Cardiac muscle cell (in vitro differentiated cells and primary cell): Measurements from ENCODE around the gene FHOD3. TPM values are rescaled to one million over a fixed set of nuclear protein-coding genes. Genes with fewer than 3 reads are reported as not detected.
A peak's percentile ranks its signal among the peaks of the same experiment; 100 is the strongest.

ENCODE experiments used
- DNase-seq, 2 donors: peaks; one replicate each; pipeline versions ENCODE4 v3.0.0 to v3.0.0-alpha.2; 2010 to 2017; ENCODE audit warnings: low read depth in 1 of 2, low spot score in 1 of 2
- H3K27ac ChIP-seq: fragments of 200-600 bp; sonication (generic); 2 replicates; pipeline ENCODE4 v1.5.1; 2016
- H3K27me3 ChIP-seq: fragments of 200-600 bp; sonication (generic); 2 replicates; pipeline ENCODE4 v1.6.0; 2016; ENCODE audit warnings: control low read depth
- H3K36me3 ChIP-seq: fragments of 200-600 bp; sonication (generic); 2 replicates; pipeline ENCODE4 v1.5.1; 2016; ENCODE audit warnings: control low read depth
- H3K4me1 ChIP-seq: fragments of 200-600 bp; sonication (generic); 2 replicates; pipeline ENCODE4 v1.8.1; 2017; ENCODE audit warnings: low read depth, mild to moderate bottlenecking, mixed run types
- H3K4me3 ChIP-seq: fragments of 200-600 bp; sonication (generic); 2 replicates; pipeline ENCODE4 v1.5.1; 2016; ENCODE audit warnings: mild to moderate bottlenecking
- H3K9me3 ChIP-seq: fragments of 200-600 bp; sonication (generic); 2 replicates; pipeline ENCODE4 v1.5.1; 2017; ENCODE audit warnings: low read depth, mild to moderate bottlenecking, control low read depth
- polyA plus RNA-seq: library from polyadenylated mRNA; unstranded; fragments of >200 nt; fragmentation: Nextera tagmentation; extraction: Ambion mirVana; gene quantifications from 2 replicates; pipeline ENCODE4 v1.2.1, GENCODE V29; 2016
- total RNA-seq: library from RNA; depleted of rRNA; stranded (reverse); fragments of >200 nt; gene quantifications from 2 replicates; pipeline ENCODE4 v1.2.3, GENCODE V29; 2016
- TF ChIP-seq, protein P1 (sequence below): IDR thresholded peaks from 2 replicates; pipeline ENCODE4 v1.5.1; 2012; ENCODE audit warnings: low read depth, mild to moderate bottlenecking, low read length

Gene FHOD3
- total and polyA plus RNA-seq, 2 experiments from 2014 or later, result 127 to 347 TPM

DNA sequence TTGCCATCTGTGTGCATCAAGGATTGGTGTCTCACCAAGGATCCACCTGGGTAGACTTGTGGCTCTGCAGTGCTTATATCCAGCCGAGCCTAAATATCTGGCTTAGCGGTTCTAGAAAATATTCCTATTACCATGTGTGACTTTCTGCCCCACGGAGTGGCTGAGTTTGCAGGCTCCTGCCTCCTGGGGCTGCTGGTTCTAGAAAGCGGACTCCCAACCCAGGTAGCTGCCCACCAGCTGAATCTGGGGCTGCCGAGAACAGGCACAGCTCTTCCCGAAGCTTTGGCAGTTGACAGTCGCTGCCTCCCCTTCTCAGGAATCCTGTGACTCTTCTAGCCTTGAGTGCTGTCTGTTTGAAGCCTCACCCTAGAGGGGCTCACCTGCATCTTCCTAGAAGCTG, 426.7 kb downstream of the FHOD3 start:
- DNase-seq, result no peak
- peak overlapping the region; percentile 28 for H3K27ac ChIP-seq
- H3K36me3 ChIP-seq, result peaks cover 6% of the 10 kb centered on the region
- H3K27me3 ChIP-seq, result no peaks in the 10 kb centered on the region
- H3K4me3 ChIP-seq, result no peak overlapping the region
- H3K9me3 ChIP-seq, result no peaks in the 10 kb centered on the region
- H3K4me1 ChIP-seq, result no peaks in the 10 kb centered on the region
- TF ChIP-seq, protein P1, sequence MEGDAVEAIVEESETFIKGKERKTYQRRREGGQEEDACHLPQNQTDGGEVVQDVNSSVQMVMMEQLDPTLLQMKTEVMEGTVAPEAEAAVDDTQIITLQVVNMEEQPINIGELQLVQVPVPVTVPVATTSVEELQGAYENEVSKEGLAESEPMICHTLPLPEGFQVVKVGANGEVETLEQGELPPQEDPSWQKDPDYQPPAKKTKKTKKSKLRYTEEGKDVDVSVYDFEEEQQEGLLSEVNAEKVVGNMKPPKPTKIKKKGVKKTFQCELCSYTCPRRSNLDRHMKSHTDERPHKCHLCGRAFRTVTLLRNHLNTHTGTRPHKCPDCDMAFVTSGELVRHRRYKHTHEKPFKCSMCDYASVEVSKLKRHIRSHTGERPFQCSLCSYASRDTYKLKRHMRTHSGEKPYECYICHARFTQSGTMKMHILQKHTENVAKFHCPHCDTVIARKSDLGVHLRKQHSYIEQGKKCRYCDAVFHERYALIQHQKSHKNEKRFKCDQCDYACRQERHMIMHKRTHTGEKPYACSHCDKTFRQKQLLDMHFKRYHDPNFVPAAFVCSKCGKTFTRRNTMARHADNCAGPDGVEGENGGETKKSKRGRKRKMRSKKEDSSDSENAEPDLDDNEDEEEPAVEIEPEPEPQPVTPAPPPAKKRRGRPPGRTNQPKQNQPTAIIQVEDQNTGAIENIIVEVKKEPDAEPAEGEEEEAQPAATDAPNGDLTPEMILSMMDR, result no peak

DNA sequence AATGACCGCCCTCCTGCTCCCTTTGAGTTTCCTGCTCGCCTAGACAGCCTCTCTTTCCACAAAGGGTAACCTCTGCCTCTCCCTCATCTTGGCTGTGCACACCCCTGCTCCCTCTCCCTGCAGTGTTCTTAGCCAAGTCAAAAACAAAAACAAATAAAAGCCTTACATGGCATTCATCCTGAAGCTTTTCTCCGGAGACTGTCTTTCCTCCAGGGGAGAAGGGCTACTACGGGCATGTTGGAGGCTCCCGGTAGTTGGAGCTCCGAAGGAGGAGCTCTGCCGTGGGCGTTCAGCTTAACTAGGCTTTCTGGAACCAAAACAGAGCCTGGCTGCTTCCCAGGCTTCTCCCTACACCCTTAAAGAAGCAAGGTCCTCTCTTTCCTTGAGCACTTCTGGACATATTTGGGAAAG, 427.1 kb downstream of the FHOD3 start:
- TF ChIP-seq, protein P1, result no peak
- H3K9me3 ChIP-seq, result no peaks in the 10 kb centered on the region
- no peak overlapping the region for H3K4me3 ChIP-seq
- no peak overlapping the region for H3K27ac ChIP-seq
- no peaks in the 10 kb centered on the region for H3K4me1 ChIP-seq
- peak in 1 of 2 donors; percentile 62 for DNase-seq
- no peaks in the 10 kb centered on the region for H3K27me3 ChIP-seq
- H3K36me3 ChIP-seq, result peaks cover 11% of the 10 kb centered on the region

DNA sequence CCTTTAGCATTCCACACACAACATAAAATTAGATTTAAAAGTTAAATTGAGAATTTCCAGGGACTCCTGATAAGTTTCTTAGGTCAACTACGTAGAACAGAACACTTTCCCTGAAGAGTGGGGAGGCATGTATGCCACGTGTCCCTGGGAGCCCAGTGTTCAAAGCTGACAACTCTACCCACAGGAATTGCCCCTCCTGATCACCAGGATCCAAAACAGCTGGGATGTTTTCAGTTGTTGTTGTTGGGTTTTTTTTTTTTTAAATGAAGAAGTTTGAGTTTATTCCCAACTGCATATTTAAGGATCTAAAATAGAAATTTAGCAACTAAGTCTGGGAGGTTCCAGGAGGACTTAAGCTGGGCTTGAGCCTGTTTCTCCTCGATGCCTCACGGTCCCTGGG, 430.8 kb downstream of the FHOD3 start:
- no peak overlapping the region for H3K4me3 ChIP-seq
- H3K9me3 ChIP-seq, result no peaks in the 10 kb centered on the region
- H3K36me3 ChIP-seq, result peaks cover 46% of the 10 kb centered on the region
- TF ChIP-seq, protein P1, result no peak
- no peaks in the 10 kb centered on the region for H3K27me3 ChIP-seq
- no peak overlapping the region for H3K27ac ChIP-seq
- H3K4me1 ChIP-seq, result no peaks in the 10 kb centered on the region
- no peak for DNase-seq

DNA sequence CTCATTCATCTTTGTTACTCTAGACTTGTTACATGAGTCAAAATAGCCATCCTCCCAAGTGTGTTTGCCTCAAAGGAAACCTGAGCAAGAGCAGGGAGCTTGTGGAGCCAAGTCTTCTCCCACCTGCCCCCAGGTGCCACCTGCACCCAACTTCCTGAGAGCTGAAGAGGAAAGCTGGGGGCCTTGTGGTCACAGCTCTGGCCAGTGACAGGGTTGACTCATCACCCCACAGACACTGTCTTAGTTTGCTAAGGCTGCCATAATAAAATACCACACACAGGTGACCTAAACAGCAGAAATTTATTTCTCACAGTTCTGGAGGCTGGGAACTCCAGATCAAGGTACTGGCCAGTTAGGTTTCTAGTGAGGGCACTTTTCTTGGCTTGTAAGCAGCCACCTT, 431.7 kb downstream of the FHOD3 start:
- no peak overlapping the region for H3K27ac ChIP-seq
- no peak overlapping the region for H3K4me3 ChIP-seq
- no peaks in the 10 kb centered on the region for H3K27me3 ChIP-seq
- no peak for DNase-seq
- no peaks in the 10 kb centered on the region for H3K4me1 ChIP-seq
- TF ChIP-seq, protein P1, result no peak
- no peaks in the 10 kb centered on the region for H3K9me3 ChIP-seq
- peaks cover 55% of the 10 kb centered on the region for H3K36me3 ChIP-seq

DNA sequence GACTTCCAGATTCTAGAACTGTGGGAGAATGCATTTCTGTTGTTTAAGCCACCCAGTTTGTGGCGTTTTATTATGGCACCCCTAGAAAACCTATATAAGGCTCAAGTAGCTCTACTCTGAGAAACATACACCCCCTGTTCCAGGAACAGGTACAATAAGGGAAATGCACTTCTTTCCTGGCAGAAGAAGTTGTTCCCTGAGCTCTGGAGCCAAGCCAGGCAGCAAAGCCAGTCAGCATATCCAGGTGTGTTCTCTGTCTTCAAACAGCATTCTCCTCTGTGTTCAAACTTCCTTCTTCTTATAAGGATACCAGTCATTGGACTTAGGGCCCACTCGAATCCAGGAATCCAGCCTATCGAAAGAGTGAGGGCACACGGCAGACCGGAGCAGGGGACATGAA, 434.8 kb downstream of the FHOD3 start:
- TF ChIP-seq, protein P1, result no peak
- Histone ChIP-seq H3K36me3 (peaks cover 79% of the 10 kb centered on the region), H3K4me1 (no peaks in the 10 kb centered on the region), H3K27ac (no peak overlapping the region), H3K9me3 (no peaks in the 10 kb centered on the region), H3K4me3 (no peak overlapping the region), H3K27me3 (no peaks in the 10 kb centered on the region)
- no peak for DNase-seq

DNA sequence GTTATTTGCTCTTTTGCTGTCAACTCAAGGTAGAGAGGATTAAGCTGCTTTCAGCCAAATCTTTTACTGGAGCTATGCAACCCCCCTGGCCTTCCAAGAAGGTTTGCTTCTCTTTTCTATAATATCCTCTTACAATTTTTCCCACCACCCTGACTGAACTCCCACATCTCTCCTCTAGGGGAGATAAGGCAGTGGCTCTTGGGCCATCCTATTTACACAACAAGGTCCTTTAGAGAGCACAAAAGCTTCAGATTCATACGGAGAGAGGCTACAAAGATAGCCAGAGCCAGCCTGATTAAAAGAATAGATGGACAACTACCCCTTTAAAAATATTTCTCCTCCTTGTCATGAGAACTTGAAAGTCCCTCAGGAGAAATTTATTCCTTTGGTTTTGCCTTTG, 435.6 kb downstream of the FHOD3 start:
- no peak for DNase-seq
- Histone ChIP-seq H3K4me3 (no peak overlapping the region), H3K9me3 (no peaks in the 10 kb centered on the region), H3K4me1 (no peaks in the 10 kb centered on the region), H3K36me3 (peaks cover 81% of the 10 kb centered on the region), H3K27ac (no peak overlapping the region), H3K27me3 (no peaks in the 10 kb centered on the region)
- TF ChIP-seq, protein P1, result no peak
